Heart left ventricle (tissue), 13 donors: ENCODE data around the gene CHRNA3.

Source experiments
- CTCF ChIP-seq, 12 donors: fragments of 200-600 bp; sonication (generic) in 4 of 12; IDR thresholded peaks; one replicate each; pipeline versions ENCODE4 v1.5.0 to v1.8.0; 2018 to 2022; ENCODE audit warnings: antibody characterized with exemption in 12 of 12, mild to moderate bottlenecking in 5 of 12
- POLR2A ChIP-seq, 2 donors: fragments of 450-650 bp; IDR thresholded peaks; one replicate each; pipeline ENCODE4 v1.6.1; 2017; ENCODE audit warnings: antibody characterized with exemption in 2 of 2, mild to moderate bottlenecking in 2 of 2, moderate library complexity in 2 of 2
- donor health status: ischemic (EF 13 %, LVEDD 7.1; RV severe dilation, severe dysfunction).
- donor health status: DM: no; HTN: yes; CAD: no.
- donor health status: DM: no; HTN: no; CAD: no.
- donor health status: ischemic (EF 25% LVEDD 6.9; RV normal size, moderate dysfunction).
- donor health status: ischemic (EF 25% LVEDD 5.7; RV mildly dilated, moderate dysfunction).
- donor health status: ischemic (EF 35%, LVEDD 5.7; RV mildly dilated, moderate dysfunction).
- donor health status: nonischemic (EF 11% LVEDD 7.7; RV severe dilation, severe dysfunction).
- donor health status: DM: yes; HTN: yes; CAD: no.
- donor health status: PGD.
- donor health status: ischemic (EF 29% LVEDD 5.4; RV normal size, mild dysfunction).
- donor health status: nonischemic (EF 23%, LVEDD 6.1; RV moderate dilation, normal function).

- TF ChIP-seq CTCF (IDR thresholded peaks at IDR 0.05), result no peak
- TF ChIP-seq POLR2A (IDR thresholded peaks at IDR 0.05), result no peak
Measured at GRCh38 chr15:78628227-78628626, 7.4 kb upstream of the CHRNA3 start.
